Neutrophil (primary cell): Measurements from ENCODE around the gene RAD51B.

Experiments
- H3K27ac ChIP-seq: fragments of 200-600 bp; sonication (generic); 2 replicates; pipeline ENCODE4 v1.5.1; 2016; ENCODE audit warnings: mild to moderate bottlenecking, moderate library complexity
- H3K27me3 ChIP-seq: fragments of 200-600 bp; sonication (generic); 2 replicates; pipeline ENCODE4 v1.6.0; 2016; ENCODE audit warnings: mild to moderate bottlenecking
- H3K36me3 ChIP-seq: fragments of 200-600 bp; sonication (generic); 2 replicates; pipeline ENCODE4 v1.5.1; 2017
- H3K4me1 ChIP-seq, 2 experiments: fragments of 200-600 bp in 1 of 2; sonication (generic) in 1 of 2; 1 replicate in 1 of 2; 2 replicates in 1 of 2; pipeline versions ENCODE4 v1.5.1 to v1.6.1; 2013 to 2016; ENCODE audit warnings: low read depth in 1 of 2, low read length in 1 of 2, mild to moderate bottlenecking in 1 of 2, moderate library complexity in 1 of 2; ENCODE audit not compliant: control insufficient read depth in 1 of 2, insufficient read depth in 1 of 2
- H3K4me3 ChIP-seq, 2 experiments: fragments of 200-600 bp in 1 of 2; sonication (generic) in 1 of 2; 1 replicate in 1 of 2; 2 replicates in 1 of 2; pipeline ENCODE4 v1.5.1; 2013 to 2016; ENCODE audit warnings: low read depth in 1 of 2, low read length in 1 of 2, mild to moderate bottlenecking in 1 of 2, moderate library complexity in 1 of 2
- H3K9me3 ChIP-seq: fragments of 200-600 bp; sonication (generic); 2 replicates; pipeline ENCODE4 v1.5.1; 2016
- TF ChIP-seq, protein P1 (sequence below): fragments of 200-600 bp; sonication (generic); IDR thresholded peaks from 2 replicates; pipeline ENCODE4 v1.5.1; 2016; ENCODE audit warnings: antibody characterized with exemption

The RAD51B gene

DNA sequence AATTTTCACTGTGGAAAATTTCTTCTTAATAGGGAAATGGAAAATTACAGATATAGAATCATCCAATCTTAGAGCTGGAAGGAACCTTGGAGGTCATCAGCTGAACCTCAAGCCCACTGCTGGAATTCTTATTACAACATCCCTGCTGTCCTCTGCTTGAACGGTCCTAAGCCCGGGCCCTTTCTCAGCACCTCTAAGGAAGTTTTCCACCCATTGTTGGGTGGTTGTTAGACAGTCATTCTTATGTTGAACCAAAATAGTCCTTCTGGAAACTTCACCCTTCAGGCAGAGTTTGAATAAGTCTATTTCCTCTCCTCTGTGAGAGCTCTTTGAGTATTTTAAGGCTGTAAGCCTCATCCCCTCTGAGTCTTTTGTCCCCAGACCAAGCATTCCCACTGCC, 902.6 kb downstream of the RAD51B start:
- H3K4me3 ChIP-seq, result no peak overlapping the region
- H3K27ac ChIP-seq, result no peak overlapping the region
- H3K4me1 ChIP-seq, result peaks cover under 1 to 2% of the 10 kb centered on the region in 2 experiments
- H3K27me3 ChIP-seq, result peaks cover 22% of the 10 kb centered on the region
- H3K9me3 ChIP-seq, result no peaks in the 10 kb centered on the region
- TF ChIP-seq, protein P1, sequence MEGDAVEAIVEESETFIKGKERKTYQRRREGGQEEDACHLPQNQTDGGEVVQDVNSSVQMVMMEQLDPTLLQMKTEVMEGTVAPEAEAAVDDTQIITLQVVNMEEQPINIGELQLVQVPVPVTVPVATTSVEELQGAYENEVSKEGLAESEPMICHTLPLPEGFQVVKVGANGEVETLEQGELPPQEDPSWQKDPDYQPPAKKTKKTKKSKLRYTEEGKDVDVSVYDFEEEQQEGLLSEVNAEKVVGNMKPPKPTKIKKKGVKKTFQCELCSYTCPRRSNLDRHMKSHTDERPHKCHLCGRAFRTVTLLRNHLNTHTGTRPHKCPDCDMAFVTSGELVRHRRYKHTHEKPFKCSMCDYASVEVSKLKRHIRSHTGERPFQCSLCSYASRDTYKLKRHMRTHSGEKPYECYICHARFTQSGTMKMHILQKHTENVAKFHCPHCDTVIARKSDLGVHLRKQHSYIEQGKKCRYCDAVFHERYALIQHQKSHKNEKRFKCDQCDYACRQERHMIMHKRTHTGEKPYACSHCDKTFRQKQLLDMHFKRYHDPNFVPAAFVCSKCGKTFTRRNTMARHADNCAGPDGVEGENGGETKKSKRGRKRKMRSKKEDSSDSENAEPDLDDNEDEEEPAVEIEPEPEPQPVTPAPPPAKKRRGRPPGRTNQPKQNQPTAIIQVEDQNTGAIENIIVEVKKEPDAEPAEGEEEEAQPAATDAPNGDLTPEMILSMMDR, result no peak
- no peaks in the 10 kb centered on the region for H3K36me3 ChIP-seq

DNA sequence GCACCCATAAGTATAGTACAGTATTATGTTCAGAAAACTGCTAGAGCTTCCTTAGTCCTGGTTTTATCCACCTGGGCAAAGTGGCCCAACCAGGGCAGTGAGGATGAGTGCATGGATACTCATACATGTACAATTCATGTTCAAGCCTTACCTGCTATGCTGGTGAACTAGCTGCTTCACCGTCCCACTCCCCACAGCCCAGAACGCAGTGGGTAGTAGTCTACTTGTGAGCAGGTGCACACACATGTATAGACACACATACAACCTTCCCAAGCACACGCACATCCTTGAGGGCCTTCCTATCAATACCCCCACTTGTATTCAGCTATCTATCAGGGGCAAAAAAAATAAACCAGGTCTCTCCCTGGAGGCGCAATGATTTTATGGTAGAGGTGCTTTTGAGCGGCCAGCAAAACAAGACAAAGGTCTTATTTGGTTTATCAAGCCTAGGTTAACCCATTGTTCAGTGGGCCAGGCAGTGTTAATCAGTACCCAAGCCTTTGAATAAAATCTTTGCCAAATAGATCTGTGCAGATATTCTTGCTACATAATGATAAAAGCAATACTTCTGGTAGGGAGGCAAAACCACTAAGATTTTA, 903.5 kb downstream of the RAD51B start:
- TF ChIP-seq, protein P1, result no peak
- Histone ChIP-seq H3K36me3 (no peaks in the 10 kb centered on the region), H3K9me3 (no peaks in the 10 kb centered on the region), H3K4me3 (no peak overlapping the region), H3K27me3 (peaks cover 29% of the 10 kb centered on the region), H3K4me1 (peaks cover 7 to 10% of the 10 kb centered on the region in 2 experiments), H3K27ac (no peak overlapping the region)

DNA sequence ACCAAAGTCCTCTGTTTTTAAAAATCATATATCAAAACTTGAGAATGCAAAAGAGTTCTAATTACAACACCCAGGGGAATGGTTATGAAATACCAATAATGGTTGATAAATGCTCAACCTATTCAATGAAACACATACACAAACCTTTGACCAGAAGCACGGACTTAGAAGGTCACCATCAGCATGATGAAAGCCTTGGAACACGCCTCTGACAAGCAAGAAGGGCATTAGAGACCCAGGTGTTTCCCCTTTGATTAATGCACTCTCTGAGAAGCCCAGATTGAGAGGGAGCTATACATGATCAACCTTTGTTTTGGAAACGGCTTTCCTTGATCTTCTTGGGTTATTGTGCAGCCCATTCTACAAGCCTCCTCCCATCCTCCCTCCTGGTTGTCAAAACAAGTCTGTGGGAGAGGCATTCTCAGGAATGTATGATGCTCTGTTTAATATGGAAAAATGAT, 904.3 kb downstream of the RAD51B start:
- Histone ChIP-seq H3K36me3 (no peaks in the 10 kb centered on the region), H3K27ac (no peak overlapping the region), H3K9me3 (no peaks in the 10 kb centered on the region), H3K27me3 (peaks cover 37% of the 10 kb centered on the region), H3K4me1 (peaks cover 9 to 12% of the 10 kb centered on the region in 2 experiments), H3K4me3 (no peak overlapping the region)
- TF ChIP-seq, protein P1, result no peak

DNA sequence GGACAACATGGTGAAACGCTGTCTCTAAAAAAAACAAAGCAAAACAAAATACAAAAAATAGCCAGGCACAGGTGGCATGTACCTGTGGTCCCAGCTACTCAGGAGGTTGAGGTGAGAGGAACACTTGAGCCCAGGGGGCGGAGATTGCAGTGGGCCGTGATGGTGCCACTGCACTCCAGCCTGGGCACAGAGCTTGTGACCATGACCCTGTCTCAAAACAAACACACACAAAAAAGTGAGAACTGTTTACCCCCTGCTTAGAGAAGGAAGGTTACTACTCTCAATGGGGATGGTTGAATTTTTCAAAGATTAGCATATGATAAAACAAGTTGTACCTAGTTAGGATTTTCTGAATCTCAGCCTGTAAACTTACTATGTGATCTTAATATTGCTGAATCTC, 905.3 kb downstream of the RAD51B start:
- H3K9me3 ChIP-seq, result no peaks in the 10 kb centered on the region
- H3K27me3 ChIP-seq, result peaks cover 38% of the 10 kb centered on the region
- peaks cover 17 to 23% of the 10 kb centered on the region in 2 experiments for H3K4me1 ChIP-seq

DNA sequence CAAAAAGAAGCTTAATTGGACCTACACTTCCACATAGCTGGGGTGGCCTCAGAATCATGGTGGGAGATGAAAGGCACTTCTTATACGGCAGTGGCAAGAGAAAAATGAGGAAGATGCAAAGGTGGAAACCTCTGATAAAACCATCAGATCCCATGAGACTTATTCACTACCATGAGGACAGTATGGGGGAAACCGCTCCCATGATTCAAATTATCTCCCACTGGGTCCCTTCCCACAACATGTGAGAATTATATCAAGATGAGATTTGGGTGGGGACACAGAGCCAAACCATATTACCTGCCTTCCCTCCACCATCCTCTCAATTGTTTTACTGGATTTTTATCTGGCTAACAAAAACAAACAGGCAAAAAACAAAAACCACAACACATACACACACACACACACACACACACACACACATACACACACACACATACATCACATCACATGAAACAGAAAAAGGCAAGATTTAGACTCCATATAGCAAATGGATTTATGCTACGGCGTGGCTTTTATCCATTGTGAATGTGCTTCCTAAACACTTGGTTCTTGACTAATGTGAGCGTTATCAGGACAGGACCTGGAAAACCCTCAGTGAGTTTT, 906.6 kb downstream of the RAD51B start:
- H3K4me1 ChIP-seq, result peaks cover 30 to 36% of the 10 kb centered on the region in 2 experiments
- peaks cover 38% of the 10 kb centered on the region for H3K27me3 ChIP-seq
- no peaks in the 10 kb centered on the region for H3K36me3 ChIP-seq
- no peak overlapping the region for H3K27ac ChIP-seq
- H3K9me3 ChIP-seq, result no peaks in the 10 kb centered on the region
- no peak overlapping the region for H3K4me3 ChIP-seq
- TF ChIP-seq, protein P1, result no peak

More for the DNA sequence above, 905.3 kb downstream of the RAD51B start:
- TF ChIP-seq, protein P1, result no peak
- H3K36me3 ChIP-seq, result no peaks in the 10 kb centered on the region
- H3K27ac ChIP-seq, result no peak overlapping the region
- no peak overlapping the region for H3K4me3 ChIP-seq
